ENCODE results near the gene LRMDA.

LRMDA gene

DNA sequence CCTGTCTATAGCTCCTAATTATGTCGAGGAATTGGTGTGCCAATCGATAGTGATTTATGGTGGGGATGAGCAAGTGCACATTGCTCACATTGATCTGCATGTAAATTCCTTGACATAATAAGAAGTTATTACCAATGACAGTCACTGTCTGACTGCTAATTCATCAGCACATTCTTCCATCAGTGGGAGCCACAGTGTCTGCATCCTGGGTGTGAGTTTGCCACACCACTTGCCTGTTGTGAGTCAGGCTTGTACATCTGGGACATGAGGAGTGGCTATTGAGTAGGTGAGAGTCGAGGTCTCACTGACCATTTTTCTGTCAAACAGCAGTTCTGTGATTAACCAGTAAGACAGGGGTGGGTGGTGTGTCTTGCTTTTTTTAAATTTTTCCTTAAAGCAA, 263.4 kb downstream of the LRMDA start:
- ATAC-seq (replicated peaks), result no peak
- H3K9me3 Mint-ChIP-seq, result no peaks in the 10 kb centered on the region
- no peak for DNase-seq
- peaks cover 2% of the 10 kb centered on the region for H3K36me3 Mint-ChIP-seq (ENCODE audit: insufficient read depth)
- H3K4me1 Mint-ChIP-seq (ENCODE audit: low read depth in 2 of 2), result no peaks in the 10 kb centered on the region
- no peak overlapping the region for H3K4me3 Mint-ChIP-seq
- peaks cover 11 to 13% of the 10 kb centered on the region in 2 donors for H3K27me3 Mint-ChIP-seq
- no peak overlapping the region for H3K27ac Mint-ChIP-seq

DNA sequence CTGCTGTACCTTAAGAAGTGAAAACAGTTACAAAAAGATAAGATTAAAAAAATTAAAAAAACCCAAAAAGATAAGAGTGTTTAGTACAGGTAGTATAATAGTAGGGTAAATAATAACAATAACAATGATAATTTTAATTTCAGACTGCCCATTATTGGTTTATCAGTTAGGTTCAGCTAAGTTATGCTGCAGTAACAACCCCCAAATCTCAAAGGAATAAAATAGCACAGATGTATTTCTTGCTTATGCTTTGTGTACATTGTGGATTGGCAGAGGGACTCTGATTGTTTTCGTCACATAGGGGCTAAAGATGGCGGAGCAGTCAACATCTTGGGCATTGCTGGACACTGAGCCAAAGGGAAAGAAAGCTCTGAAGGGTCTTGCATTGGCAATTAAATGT, 264.6 kb downstream of the LRMDA start:
- no peak overlapping the region for H3K27ac Mint-ChIP-seq
- no peak overlapping the region for H3K4me3 Mint-ChIP-seq
- H3K27me3 Mint-ChIP-seq, result peaks cover 11 to 13% of the 10 kb centered on the region in 2 donors
- DNase-seq (no peak), ATAC-seq (replicated peaks) (no peak)
- H3K36me3 Mint-ChIP-seq (ENCODE audit: insufficient read depth), result peaks cover 2% of the 10 kb centered on the region
- H3K4me1 Mint-ChIP-seq (ENCODE audit: low read depth in 2 of 2), result no peaks in the 10 kb centered on the region
- no peaks in the 10 kb centered on the region for H3K9me3 Mint-ChIP-seq

DNA sequence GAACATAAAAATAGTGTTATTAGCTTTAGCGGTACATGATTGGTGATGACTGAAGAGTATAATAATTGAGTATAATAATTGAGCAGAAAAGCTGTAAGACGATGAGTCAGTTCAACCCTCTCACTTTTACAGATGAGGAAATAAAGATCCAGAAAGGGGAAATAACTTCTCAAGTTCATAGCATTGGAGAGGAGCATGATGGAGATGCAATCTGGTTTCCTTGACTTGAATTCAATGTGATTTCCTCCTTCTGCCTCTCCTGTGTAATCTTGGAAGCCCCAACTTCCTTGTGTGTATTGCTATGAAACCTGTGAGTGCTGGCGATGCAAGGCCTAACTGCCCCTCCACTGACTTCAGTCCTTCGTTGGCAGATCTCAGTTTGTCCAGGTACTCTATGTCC, 265.1 kb downstream of the LRMDA start:
- Mint-ChIP-seq H3K36me3 (ENCODE audit: insufficient read depth) (peaks cover 2% of the 10 kb centered on the region), H3K27ac (no peak overlapping the region), H3K27me3 (peaks cover 11 to 13% of the 10 kb centered on the region in 2 donors), H3K4me3 (no peak overlapping the region), H3K9me3 (no peaks in the 10 kb centered on the region), H3K4me1 (ENCODE audit: low read depth in 2 of 2) (no peaks in the 10 kb centered on the region)
- no peak for ATAC-seq (replicated peaks)
- no peak for DNase-seq

DNA sequence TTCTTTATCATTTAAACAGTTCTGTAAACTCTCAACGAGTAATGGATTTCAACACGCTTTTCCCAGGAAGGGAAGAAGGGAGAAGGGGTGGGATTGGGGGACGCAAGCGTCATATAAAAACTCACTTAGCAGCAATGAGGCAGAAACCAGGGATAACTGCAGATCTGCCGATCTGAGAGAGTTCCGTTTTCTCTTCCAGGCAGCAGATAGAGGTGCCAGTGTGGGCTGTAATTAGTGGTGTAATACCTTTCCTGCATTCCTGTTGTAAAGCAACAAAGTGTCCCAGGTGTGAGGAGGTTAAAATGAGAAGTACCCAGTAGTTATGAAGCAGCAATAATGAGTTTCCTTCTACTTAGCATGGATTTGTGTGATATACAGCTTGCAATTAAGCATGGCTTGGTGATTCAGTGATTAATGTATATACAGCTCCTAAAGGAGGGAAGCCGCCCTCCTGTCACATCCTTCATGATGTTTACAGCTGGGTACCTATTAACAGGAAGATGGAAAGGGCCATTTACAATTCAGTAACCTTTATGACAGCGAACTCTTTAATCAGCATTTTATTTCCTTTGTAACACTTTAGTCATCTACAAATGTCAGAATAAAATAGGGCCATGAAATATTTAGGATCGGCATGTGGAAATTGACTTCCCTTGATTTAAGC, 271.9 kb downstream of the LRMDA start:
- no peak overlapping the region for H3K27ac Mint-ChIP-seq
- no peaks in the 10 kb centered on the region for H3K4me1 Mint-ChIP-seq (ENCODE audit: low read depth in 2 of 2)
- no peak overlapping the region for H3K4me3 Mint-ChIP-seq
- no peaks in the 10 kb centered on the region for H3K36me3 Mint-ChIP-seq (ENCODE audit: insufficient read depth)
- H3K9me3 Mint-ChIP-seq, result no peaks in the 10 kb centered on the region
- H3K27me3 Mint-ChIP-seq, result peaks cover 12 to 22% of the 10 kb centered on the region in 2 donors
- DNase-seq (no peak), ATAC-seq (replicated peaks) (no peak)

DNA sequence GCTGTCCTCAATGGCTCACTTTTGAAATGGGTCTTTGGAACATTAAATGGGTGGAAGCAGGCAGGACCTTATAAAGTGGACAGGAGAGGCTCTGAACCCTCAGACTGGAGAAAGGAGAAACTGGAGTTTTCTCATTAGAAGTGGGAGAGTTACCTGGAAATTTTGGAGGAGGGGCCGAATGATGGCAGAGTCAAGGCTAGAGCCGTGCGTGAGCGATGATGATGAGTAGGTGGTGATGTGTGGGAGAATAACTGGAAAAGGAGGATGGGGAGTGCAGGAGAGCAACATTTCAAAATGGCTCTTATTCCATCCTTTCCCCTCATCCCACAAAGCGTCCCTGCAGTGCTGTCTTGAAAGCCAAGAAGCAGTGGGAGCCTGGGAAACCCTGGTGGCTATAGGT, 274.0 kb downstream of the LRMDA start:
- DNase-seq, result no peak
- H3K4me1 Mint-ChIP-seq (ENCODE audit: low read depth in 2 of 2), result no peaks in the 10 kb centered on the region
- ATAC-seq (replicated peaks), result no peak
- no peak overlapping the region for H3K4me3 Mint-ChIP-seq
- H3K9me3 Mint-ChIP-seq, result peaks cover 0 to 3% of the 10 kb centered on the region in 2 donors
- H3K36me3 Mint-ChIP-seq (ENCODE audit: insufficient read depth), result no peaks in the 10 kb centered on the region
- H3K27ac Mint-ChIP-seq, result no peak overlapping the region
- peaks cover 23 to 43% of the 10 kb centered on the region in 2 donors for H3K27me3 Mint-ChIP-seq

DNA sequence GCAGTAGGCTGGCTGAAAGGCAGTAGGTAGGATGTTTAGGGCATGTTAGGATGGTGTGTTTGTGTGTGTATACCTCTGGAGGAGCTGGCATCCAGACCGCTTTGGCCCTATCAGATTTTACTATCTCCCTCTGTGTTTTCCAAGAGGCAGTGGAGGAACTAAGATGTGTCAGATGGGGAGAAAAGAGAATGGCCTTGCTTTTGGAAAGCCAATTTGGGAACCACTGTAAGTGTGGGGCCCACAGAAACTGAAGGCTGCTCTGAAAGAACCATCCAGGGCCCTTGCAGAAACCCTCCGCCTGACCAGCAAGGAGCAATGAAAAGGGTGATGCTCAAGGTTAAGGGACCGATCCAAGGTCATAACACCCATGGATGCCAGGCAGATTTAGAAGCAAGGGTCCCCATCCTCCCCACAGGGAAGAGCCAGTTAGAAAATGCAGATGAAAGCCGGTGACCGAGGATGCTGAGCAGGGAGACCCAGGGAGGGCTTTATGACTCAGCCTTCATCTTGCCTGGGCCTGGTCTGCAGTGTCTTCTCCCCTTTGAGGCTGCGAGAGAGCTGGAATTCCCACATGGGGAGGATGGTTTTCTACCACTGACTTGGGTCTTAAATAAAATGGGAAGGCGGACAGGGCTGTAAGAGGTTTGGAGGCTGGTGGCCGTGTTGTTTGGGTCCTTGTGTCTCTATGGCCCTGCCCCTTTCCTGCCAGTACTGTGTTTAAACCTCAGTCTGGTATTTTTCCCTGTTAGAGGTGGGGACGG, 275.8 kb downstream of the LRMDA start:
- Mint-ChIP-seq H3K4me1 (ENCODE audit: low read depth in 2 of 2) (no peaks in the 10 kb centered on the region), H3K27me3 (peaks cover 31 to 54% of the 10 kb centered on the region in 2 donors), H3K4me3 (no peak overlapping the region), H3K36me3 (ENCODE audit: insufficient read depth) (no peaks in the 10 kb centered on the region), H3K27ac (no peak overlapping the region), H3K9me3 (peaks cover 0 to 3% of the 10 kb centered on the region in 2 donors)
- no peak for ATAC-seq (replicated peaks)
- no peak for DNase-seq

DNA sequence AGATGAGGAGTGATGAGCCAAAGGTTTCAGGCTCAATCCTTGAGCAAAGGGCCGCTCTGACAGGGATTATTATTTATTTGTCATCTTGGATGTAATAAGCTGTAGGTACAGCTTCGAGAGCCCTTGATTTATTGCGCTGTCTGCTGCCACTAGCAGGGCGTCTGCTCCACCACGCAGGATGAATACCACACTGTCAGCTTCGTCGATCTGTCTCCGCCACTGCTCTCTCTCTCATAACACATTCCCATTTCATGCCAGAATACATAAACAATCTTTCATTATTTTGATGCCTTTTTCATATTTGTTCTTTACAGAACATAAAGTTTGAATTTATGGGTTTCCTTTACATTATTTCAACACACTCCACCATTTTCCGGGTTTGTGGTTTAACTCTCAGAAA, 276.6 kb downstream of the LRMDA start:
- Mint-ChIP-seq H3K9me3 (peaks cover 0 to 3% of the 10 kb centered on the region in 2 donors), H3K4me3 (no peak overlapping the region), H3K4me1 (ENCODE audit: low read depth in 2 of 2) (no peaks in the 10 kb centered on the region), H3K27me3 (peaks cover 31 to 62% of the 10 kb centered on the region in 2 donors), H3K36me3 (ENCODE audit: insufficient read depth) (no peaks in the 10 kb centered on the region), H3K27ac (no peak overlapping the region)
- DNase-seq (no peak), ATAC-seq (replicated peaks) (no peak)

DNA sequence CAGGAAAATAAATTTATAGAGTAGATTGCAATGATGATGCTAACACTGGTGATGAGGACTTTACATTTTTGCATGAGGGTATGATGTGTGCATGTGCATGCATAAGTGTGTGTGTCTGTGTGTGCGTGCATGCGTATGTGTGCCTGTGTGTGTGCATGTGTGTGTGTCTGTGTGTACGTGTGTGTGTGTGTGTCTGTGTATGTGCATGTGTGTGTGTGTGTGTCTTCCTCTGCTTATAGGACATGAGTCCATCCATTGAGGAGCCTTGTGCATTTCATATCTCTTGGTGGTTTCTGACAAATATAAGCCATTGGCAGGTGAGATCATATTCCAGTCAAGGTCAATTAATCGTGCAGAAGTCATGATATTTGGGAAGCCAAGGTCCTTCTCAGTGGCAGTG, 277.8 kb downstream of the LRMDA start:
- Mint-ChIP-seq H3K9me3 (peaks cover 0 to 3% of the 10 kb centered on the region in 2 donors), H3K4me1 (ENCODE audit: low read depth in 2 of 2) (no peaks in the 10 kb centered on the region), H3K27me3 (peaks cover 31 to 73% of the 10 kb centered on the region in 2 donors), H3K27ac (no peak overlapping the region), H3K4me3 (no peak overlapping the region), H3K36me3 (ENCODE audit: insufficient read depth) (no peaks in the 10 kb centered on the region)
- ATAC-seq (replicated peaks) (no peak), DNase-seq (no peak)

DNA sequence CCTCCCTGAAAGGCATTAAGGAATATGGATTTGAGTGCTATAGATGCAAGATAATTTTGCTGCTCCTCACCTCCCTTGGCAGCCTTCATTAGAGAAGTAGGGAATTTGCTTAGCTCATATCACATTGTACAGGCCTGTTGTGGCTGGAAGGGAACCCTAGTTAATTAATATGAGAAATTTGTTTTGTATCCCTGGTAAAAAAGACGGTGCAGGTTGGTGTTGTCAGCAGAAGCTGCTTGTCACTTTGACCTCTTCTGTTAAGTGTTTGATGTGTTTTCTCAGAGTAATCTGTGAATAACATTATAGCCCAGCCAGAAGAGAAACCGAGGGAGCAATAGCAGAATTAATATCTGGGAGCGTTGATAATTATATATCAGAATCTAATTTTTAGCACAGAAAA, 278.4 kb downstream of the LRMDA start:
- Mint-ChIP-seq H3K36me3 (ENCODE audit: insufficient read depth) (no peaks in the 10 kb centered on the region), H3K27me3 (peaks cover 31 to 75% of the 10 kb centered on the region in 2 donors), H3K27ac (no peak overlapping the region), H3K4me1 (ENCODE audit: low read depth in 2 of 2) (no peaks in the 10 kb centered on the region), H3K4me3 (no peak overlapping the region), H3K9me3 (peaks cover 1 to 3% of the 10 kb centered on the region in 2 donors)
- DNase-seq (no peak), ATAC-seq (replicated peaks) (no peak)

DNA sequence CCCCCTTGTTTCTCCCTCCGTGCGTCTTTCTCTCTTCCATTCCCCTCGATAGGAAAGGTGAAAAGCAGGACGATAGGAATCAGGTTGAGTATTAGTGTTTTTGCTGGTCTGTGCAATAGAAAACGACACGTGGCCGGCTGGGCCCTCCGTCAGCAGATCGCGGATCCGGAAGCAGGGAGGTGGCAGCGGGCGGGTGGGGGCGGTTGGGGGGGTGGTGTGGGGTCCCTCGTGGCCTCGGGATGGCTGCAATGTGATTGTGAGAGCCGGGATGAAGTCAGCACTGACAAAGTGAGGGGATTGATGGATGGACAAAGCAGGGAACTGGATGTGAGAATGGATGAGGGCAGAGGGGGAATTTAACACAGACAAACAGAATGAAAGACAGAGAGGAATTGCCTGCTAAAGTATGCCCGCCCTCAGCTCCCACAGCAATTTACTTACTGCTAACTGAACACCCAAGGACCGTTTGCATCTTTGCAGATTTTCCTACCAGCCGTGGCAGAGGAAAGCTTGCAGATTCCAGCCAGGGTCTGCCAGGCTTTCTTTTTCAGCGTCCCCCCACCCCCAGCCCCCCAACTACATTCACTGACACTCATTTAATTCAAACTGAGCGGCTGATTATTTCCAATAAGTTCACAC, 280.9 kb downstream of the LRMDA start:
- peaks cover 3 to 5% of the 10 kb centered on the region in 2 donors for H3K9me3 Mint-ChIP-seq
- H3K4me1 Mint-ChIP-seq (ENCODE audit: low read depth in 2 of 2), result no peaks in the 10 kb centered on the region
- peaks cover 24 to 66% of the 10 kb centered on the region in 2 donors for H3K27me3 Mint-ChIP-seq
- H3K36me3 Mint-ChIP-seq (ENCODE audit: insufficient read depth), result no peaks in the 10 kb centered on the region
- no peak overlapping the region for H3K27ac Mint-ChIP-seq
- no peak for ATAC-seq (replicated peaks)
- no peak for DNase-seq
- H3K4me3 Mint-ChIP-seq, result no peak overlapping the region

DNA sequence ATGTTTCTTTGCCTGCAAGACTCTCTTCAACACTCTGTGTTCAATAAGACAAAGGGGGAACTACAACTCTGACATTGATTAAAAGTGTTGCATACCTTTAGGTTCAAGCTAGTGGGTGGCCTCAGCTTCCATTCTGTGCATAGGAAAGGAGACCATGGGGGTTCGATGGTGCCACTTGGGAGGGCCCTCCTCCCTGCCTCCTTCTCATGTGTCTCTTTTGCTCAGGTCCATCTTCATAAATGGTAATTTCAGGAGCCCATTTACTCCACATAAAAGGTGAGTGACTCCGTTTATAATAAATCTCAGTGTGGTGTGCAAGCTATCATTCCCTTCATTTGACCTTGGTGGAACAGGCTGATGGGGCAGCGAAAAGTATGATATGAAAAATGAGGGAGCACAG, 285.1 kb downstream of the LRMDA start:
- Mint-ChIP-seq H3K4me3 (no peak overlapping the region), H3K27me3 (peaks cover 7 to 33% of the 10 kb centered on the region in 2 donors), H3K4me1 (ENCODE audit: low read depth in 2 of 2) (no peaks in the 10 kb centered on the region), H3K27ac (no peak overlapping the region), H3K36me3 (ENCODE audit: insufficient read depth) (no peaks in the 10 kb centered on the region), H3K9me3 (peaks cover 2 to 5% of the 10 kb centered on the region in 2 donors)
- no peak for DNase-seq
- no peak for ATAC-seq (replicated peaks)

DNA sequence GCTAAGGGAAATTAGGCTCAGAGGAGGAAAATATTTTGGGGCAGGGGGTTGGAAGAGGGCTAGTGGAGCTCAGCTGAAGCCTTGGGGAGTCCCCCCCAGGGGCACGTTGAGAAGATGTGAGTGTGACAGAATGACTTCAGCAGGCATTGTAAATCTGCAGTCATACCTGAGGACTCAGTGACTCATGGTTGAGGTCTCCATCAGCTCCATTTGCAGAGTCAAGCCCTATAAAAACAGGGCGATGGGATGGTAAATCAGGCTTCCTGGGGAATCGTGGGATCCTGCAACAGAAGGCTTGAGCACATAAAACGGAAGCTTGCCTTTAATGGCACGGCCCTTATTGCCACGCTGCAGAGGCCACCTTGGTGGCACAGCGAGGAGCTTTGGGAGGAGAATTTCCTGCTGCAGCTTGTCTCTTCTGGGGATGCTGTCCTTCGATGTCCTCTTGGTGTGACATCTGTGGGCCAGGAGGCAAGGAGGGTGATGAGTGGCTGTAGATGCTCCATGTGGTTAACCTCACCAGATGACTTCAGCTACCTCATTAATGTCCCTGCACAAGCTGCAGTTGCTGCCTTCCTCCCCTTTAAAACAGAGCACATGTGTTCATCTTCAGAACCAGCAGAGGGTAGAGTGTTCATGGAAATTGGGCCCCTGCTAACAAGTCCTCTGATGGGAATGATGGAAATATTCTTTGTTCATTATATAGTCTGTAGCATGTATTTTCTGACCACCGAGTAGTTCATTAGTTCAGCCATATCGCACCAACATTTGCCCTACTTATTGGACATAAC, 285.9 kb downstream of the LRMDA start:
- Mint-ChIP-seq H3K9me3 (peaks cover 2 to 5% of the 10 kb centered on the region in 2 donors), H3K27ac (no peak overlapping the region)

DNA sequence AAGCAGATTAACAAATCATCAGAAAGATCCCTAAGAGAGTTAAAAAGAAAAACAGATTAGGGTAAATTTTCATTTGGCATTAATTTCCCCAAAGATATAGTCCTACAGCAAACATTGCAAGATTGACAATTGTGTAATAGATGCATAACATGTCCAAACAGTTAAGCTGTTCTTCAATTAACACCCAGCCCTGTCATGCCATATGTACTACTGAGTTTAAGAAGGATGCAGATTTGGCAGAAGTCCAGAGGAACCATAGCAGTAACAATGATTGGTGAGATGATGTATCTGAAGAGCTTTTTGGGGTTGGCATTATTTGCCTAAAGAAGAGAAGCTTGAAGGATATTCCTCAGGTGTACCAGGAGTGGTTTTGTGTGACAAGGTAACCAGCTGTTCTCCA, 287.6 kb downstream of the LRMDA start:
- Mint-ChIP-seq H3K4me3 (no peak overlapping the region), H3K27ac (no peak overlapping the region), H3K36me3 (ENCODE audit: insufficient read depth) (no peaks in the 10 kb centered on the region), H3K4me1 (ENCODE audit: low read depth in 2 of 2) (no peaks in the 10 kb centered on the region), H3K9me3 (peaks cover 2 to 5% of the 10 kb centered on the region in 2 donors), H3K27me3 (peaks cover 0 to 9% of the 10 kb centered on the region in 2 donors)
- ATAC-seq (replicated peaks), result no peak
- no peak for DNase-seq

More for the DNA sequence above, 285.9 kb downstream of the LRMDA start:
- H3K4me3 Mint-ChIP-seq, result no peak overlapping the region
- no peaks in the 10 kb centered on the region for H3K36me3 Mint-ChIP-seq (ENCODE audit: insufficient read depth)
- no peak for DNase-seq
- H3K27me3 Mint-ChIP-seq, result peaks cover 0 to 26% of the 10 kb centered on the region in 2 donors
- no peak for ATAC-seq (replicated peaks)
- no peaks in the 10 kb centered on the region for H3K4me1 Mint-ChIP-seq (ENCODE audit: low read depth in 2 of 2)
